ENCODE results near the gene PTPN12. TPM values are rescaled to one million over a fixed set of nuclear protein-coding genes. Genes with fewer than 3 reads are reported as not detected.

Gene PTPN12
- polyA plus RNA-seq, 1 donor from 2014 or later: 49.5 TPM

DNA sequence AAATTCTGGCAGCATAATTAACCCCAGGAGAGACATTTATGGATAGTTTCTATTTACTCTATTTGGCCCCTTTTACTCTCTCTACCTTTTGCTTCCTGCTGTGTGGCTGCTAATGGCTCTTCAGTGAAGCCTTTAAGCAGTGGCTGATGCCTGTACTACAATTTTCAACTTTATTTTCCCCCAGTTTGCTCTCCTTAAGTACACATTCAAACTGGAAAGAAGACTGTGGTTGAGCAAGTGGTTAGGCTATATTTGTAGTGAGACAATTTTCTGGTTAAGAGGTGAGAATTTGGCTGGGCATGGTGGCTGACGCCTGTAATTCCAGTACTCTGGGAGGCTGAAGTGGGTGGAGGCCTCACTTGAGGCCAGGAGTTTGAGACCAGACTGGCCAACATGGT lies 150.7 kb downstream of the PTPN12 start:
- Histone ChIP-seq H4K20me1 (ENCODE audit: insufficient read depth) (no peaks in the 10 kb centered on the region), H3K4me3 (ENCODE audit: low read length) (no peak overlapping the region), H3K9ac (ENCODE audit: low read length) (no peak overlapping the region), H3K79me2 (replicated peaks; ENCODE audit: insufficient read depth, low read length) (peaks cover 4% of the 10 kb centered on the region), H2AFZ (ENCODE audit: low read depth, low read length) (no peak overlapping the region), H3K36me3 (ENCODE audit: insufficient read depth, low read length) (no peaks in the 10 kb centered on the region), H3K9me3 (ENCODE audit: low read length) (no peaks in the 10 kb centered on the region), H3K27me3 (ENCODE audit: insufficient read depth, low read depth, low read length) (no peaks in the 10 kb centered on the region), H3F3A (ENCODE audit: insufficient read depth, low read length, poor library complexity, severe bottlenecking) (no peaks in the 10 kb centered on the region), H3K9me2 (ENCODE audit: insufficient read depth, low read length) (no peaks in the 10 kb centered on the region), H3K27ac (ENCODE audit: low read length) (no peak overlapping the region), H3K4me2 (ENCODE audit: low read length) (no peak overlapping the region)
- TF ChIP-seq, protein P1, sequence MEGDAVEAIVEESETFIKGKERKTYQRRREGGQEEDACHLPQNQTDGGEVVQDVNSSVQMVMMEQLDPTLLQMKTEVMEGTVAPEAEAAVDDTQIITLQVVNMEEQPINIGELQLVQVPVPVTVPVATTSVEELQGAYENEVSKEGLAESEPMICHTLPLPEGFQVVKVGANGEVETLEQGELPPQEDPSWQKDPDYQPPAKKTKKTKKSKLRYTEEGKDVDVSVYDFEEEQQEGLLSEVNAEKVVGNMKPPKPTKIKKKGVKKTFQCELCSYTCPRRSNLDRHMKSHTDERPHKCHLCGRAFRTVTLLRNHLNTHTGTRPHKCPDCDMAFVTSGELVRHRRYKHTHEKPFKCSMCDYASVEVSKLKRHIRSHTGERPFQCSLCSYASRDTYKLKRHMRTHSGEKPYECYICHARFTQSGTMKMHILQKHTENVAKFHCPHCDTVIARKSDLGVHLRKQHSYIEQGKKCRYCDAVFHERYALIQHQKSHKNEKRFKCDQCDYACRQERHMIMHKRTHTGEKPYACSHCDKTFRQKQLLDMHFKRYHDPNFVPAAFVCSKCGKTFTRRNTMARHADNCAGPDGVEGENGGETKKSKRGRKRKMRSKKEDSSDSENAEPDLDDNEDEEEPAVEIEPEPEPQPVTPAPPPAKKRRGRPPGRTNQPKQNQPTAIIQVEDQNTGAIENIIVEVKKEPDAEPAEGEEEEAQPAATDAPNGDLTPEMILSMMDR (IDR thresholded peaks at IDR 0.05; ENCODE audit: poor library complexity, severe bottlenecking): no peak
- TF ChIP-seq TAF1 (IDR thresholded peaks at IDR 0.05; ENCODE audit: low read depth): no peak
- TF ChIP-seq MXI1 (conservative IDR thresholded peaks at IDR 0.05; ENCODE audit: poor library complexity, severe bottlenecking): no peak
- no peak for TF ChIP-seq POLR2AphosphoS5 (IDR thresholded peaks at IDR 0.05)
- no peak for TF ChIP-seq EZH2 (IDR thresholded peaks at IDR 0.05; ENCODE audit: borderline replicate concordance, insufficient read depth, low read length, poor library complexity, severe bottlenecking)
- no peak for TF ChIP-seq RAD21 (conservative IDR thresholded peaks at IDR 0.05)
- TF ChIP-seq REST (IDR thresholded peaks at IDR 0.05; ENCODE audit: borderline replicate concordance): no peak
- TF ChIP-seq SMC3 (conservative IDR thresholded peaks at IDR 0.05; ENCODE audit: poor library complexity): no peak
- no peak for TF ChIP-seq EP300 (conservative IDR thresholded peaks at IDR 0.05; ENCODE audit: poor library complexity, severe bottlenecking)

Other genes starting within 250 kb of the PTPN12 start
- gene GSAP, start 120.9 kb upstream of the PTPN12 start, polyA plus RNA-seq: 0.21 and 0.48 TPM in 2 replicates
- 24.7 and 29.1 TPM in 2 replicates for gene RSBN1L, start 159.2 kb downstream of the PTPN12 start, polyA plus RNA-seq

Data from neural cell (in vitro differentiated cells).